ENCODE results near the gene ACOT8.

DNA sequence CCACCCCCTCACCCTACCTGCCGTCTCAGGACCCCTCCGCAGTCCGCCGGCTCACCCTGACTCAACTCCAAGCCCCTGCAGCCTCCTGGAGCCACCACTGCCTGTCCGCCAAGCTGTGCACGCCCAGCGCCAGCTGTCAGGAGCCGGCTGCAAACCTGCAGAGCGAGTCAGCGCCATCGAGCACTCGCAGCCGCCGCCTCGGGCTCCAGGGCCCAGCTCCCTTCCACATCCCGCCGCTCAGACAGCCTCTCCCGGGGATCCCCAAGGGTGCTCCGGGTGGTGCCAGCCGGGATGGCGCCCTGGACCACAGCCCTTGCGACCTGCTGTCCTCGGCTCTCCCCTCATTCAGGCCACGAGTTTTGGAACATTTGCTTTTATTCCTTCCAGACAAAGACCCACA, 34.3 kb downstream of the ACOT8 start:
- no peak for TF ChIP-seq CTCF (IDR thresholded peaks at IDR 0.05; ENCODE audit: control extremely low read depth in 1 of 3, insufficient read depth in 1 of 3, low read depth in 1 of 3, low read length in 3 of 3)
- TF ChIP-seq HDAC2 (IDR thresholded peaks at IDR 0.05; ENCODE audit: borderline replicate concordance in 1 of 2, low read depth in 2 of 2, low read length in 2 of 2) = no peak
- TF ChIP-seq RNF2 (IDR thresholded peaks at IDR 0.05; ENCODE audit: borderline replicate concordance, low read depth, low read length, missing control alignments, poor library complexity, severe bottlenecking) = no peak
- TF ChIP-seq TAF1 (IDR thresholded peaks at IDR 0.05; ENCODE audit: low read depth, low read length) = no peak
- TF ChIP-seq EZH2 (IDR thresholded peaks at IDR 0.05; ENCODE audit: low read depth, low read length, severe bottlenecking) = no peak
- TF ChIP-seq RAD21 (IDR thresholded peaks at IDR 0.05 in 1 of 2, conservative IDR thresholded peaks at IDR 0.05 in 1 of 2; ENCODE audit: low read depth in 2 of 2, low read length in 2 of 2) = no peak
- TF ChIP-seq POLR2A (IDR thresholded peaks at IDR 0.05; ENCODE audit: control extremely low read depth in 1 of 2, low read depth in 2 of 2, low read length in 2 of 2) = no peak
- no peak for TF ChIP-seq EP300 (IDR thresholded peaks at IDR 0.05; ENCODE audit: borderline replicate concordance in 1 of 2, low read depth in 2 of 2, low read length in 2 of 2)
- TF ChIP-seq NRF1 (IDR thresholded peaks at IDR 0.05; ENCODE audit: low read depth, low read length) = no peak
- no peak for TF ChIP-seq JUND (IDR thresholded peaks at IDR 0.05; ENCODE audit: low read length)
- TF ChIP-seq TCF12 (IDR thresholded peaks at IDR 0.05; ENCODE audit: low read depth, low read length) = no peak
- TF ChIP-seq MAFK (IDR thresholded peaks at IDR 0.05; ENCODE audit: low read depth, low read length) = no peak
- TF ChIP-seq, protein P1, sequence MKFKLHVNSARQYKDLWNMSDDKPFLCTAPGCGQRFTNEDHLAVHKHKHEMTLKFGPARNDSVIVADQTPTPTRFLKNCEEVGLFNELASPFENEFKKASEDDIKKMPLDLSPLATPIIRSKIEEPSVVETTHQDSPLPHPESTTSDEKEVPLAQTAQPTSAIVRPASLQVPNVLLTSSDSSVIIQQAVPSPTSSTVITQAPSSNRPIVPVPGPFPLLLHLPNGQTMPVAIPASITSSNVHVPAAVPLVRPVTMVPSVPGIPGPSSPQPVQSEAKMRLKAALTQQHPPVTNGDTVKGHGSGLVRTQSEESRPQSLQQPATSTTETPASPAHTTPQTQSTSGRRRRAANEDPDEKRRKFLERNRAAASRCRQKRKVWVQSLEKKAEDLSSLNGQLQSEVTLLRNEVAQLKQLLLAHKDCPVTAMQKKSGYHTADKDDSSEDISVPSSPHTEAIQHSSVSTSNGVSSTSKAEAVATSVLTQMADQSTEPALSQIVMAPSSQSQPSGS (IDR thresholded peaks at IDR 0.05; ENCODE audit: low read length) = no peak

Data from H1 (cell line).